Cardiac muscle cell (in vitro differentiated cells and primary cell): Measurements from ENCODE around the gene VDAC2. TPM values are rescaled to one million over a fixed set of nuclear protein-coding genes. Genes with fewer than 3 reads are reported as not detected.
A peak's percentile ranks its signal among the peaks of the same experiment; 100 is the strongest.
"Not testable (repeated sequence)": the region's sequence is repeated elsewhere in the genome, so short reads cannot be mapped to it uniquely, and the experiment has no call there.

Experiments
- DNase-seq, 2 donors: peaks; one replicate each; pipeline versions ENCODE4 v3.0.0 to v3.0.0-alpha.2; 2010 to 2017; ENCODE audit warnings: low read depth in 1 of 2, low spot score in 1 of 2
- H3K27ac ChIP-seq: fragments of 200-600 bp; sonication (generic); 2 replicates; pipeline ENCODE4 v1.5.1; 2016
- H3K27me3 ChIP-seq: fragments of 200-600 bp; sonication (generic); 2 replicates; pipeline ENCODE4 v1.6.0; 2016; ENCODE audit warnings: control low read depth
- H3K36me3 ChIP-seq: fragments of 200-600 bp; sonication (generic); 2 replicates; pipeline ENCODE4 v1.5.1; 2016; ENCODE audit warnings: control low read depth
- H3K4me1 ChIP-seq: fragments of 200-600 bp; sonication (generic); 2 replicates; pipeline ENCODE4 v1.8.1; 2017; ENCODE audit warnings: low read depth, mild to moderate bottlenecking, mixed run types
- H3K4me3 ChIP-seq: fragments of 200-600 bp; sonication (generic); 2 replicates; pipeline ENCODE4 v1.5.1; 2016; ENCODE audit warnings: mild to moderate bottlenecking
- H3K9me3 ChIP-seq: fragments of 200-600 bp; sonication (generic); 2 replicates; pipeline ENCODE4 v1.5.1; 2017; ENCODE audit warnings: low read depth, mild to moderate bottlenecking, control low read depth
- polyA plus RNA-seq: library from polyadenylated mRNA; unstranded; fragments of >200 nt; fragmentation: Nextera tagmentation; extraction: Ambion mirVana; gene quantifications from 2 replicates; pipeline ENCODE4 v1.2.1, GENCODE V29; 2016
- total RNA-seq: library from RNA; depleted of rRNA; stranded (reverse); fragments of >200 nt; gene quantifications from 2 replicates; pipeline ENCODE4 v1.2.3, GENCODE V29; 2016
- TF ChIP-seq, protein P1 (sequence below): IDR thresholded peaks from 2 replicates; pipeline ENCODE4 v1.5.1; 2012; ENCODE audit warnings: low read depth, mild to moderate bottlenecking, low read length

VDAC2 gene
- total and polyA plus RNA-seq, 2 experiments from 2014 or later, result 178 to 376 TPM

DNA sequence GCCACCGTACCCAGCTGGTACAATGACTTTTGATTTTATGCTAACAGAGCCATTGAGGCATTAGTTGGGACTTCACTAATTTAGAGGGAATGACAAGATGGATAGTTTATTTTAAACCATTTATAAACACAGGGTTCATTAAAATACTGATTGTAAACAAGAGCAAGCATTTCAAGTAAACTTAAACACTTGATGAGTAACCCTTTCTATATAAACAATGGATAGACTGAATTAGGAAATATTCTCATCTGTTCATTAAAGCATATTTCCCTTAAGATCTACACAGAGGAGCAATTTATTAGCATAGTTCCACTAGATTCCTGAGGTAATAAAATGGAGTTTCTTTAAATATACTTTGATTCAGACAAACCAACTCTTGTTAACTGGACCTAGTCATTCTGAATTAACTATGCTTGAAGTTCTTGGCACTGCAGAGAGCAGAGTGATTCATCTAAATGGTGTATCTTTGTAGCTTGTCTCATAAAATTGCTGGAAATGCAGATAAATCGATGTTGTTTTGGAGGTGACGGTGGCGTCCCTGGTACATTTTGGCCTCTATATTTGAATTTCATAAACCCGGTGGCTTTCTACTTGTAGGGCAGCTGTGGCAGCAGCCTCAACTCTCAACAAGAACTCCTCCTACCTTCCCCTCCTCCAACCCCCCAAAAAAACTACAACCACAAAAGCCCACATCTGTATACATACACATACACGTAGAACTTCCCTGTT, 15.4 kb upstream of the VDAC2 start:
- Histone ChIP-seq H3K36me3 (no peaks in the 10 kb centered on the region), H3K4me3 (no peak overlapping the region), H3K27me3 (no peaks in the 10 kb centered on the region), H3K9me3 (no peaks in the 10 kb centered on the region), H3K27ac (no peak overlapping the region), H3K4me1 (peaks cover 3% of the 10 kb centered on the region)
- DNase-seq, result peak in 1 of 2 donors; percentile 42
- TF ChIP-seq, protein P1, sequence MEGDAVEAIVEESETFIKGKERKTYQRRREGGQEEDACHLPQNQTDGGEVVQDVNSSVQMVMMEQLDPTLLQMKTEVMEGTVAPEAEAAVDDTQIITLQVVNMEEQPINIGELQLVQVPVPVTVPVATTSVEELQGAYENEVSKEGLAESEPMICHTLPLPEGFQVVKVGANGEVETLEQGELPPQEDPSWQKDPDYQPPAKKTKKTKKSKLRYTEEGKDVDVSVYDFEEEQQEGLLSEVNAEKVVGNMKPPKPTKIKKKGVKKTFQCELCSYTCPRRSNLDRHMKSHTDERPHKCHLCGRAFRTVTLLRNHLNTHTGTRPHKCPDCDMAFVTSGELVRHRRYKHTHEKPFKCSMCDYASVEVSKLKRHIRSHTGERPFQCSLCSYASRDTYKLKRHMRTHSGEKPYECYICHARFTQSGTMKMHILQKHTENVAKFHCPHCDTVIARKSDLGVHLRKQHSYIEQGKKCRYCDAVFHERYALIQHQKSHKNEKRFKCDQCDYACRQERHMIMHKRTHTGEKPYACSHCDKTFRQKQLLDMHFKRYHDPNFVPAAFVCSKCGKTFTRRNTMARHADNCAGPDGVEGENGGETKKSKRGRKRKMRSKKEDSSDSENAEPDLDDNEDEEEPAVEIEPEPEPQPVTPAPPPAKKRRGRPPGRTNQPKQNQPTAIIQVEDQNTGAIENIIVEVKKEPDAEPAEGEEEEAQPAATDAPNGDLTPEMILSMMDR, result no peak

DNA sequence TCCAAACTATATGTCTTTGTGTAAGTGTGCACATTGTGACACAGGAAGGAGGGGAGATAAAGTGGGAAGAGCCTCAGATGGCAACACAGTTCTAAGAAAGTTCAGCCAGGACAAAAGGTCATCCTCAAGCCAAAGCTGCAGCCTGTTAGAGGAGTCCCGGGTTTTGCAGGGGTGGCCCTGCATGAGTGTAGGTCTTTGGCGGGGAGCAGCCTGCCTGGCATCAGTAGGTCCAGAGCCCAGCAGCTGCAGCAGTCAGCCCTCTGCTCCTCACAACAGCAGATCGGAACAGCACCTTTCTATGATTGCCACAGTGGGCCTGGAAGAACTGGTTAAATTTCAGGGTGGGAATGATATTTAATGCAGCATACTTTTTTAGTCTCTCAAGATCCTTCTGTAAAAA, 13.5 kb upstream of the VDAC2 start:
- Histone ChIP-seq H3K36me3 (no peaks in the 10 kb centered on the region), H3K4me1 (peaks cover 1% of the 10 kb centered on the region), H3K4me3 (no peak overlapping the region), H3K27me3 (no peaks in the 10 kb centered on the region), H3K9me3 (no peaks in the 10 kb centered on the region), H3K27ac (no peak overlapping the region)
- DNase-seq, result no peak
- TF ChIP-seq, protein P1, result no peak

DNA sequence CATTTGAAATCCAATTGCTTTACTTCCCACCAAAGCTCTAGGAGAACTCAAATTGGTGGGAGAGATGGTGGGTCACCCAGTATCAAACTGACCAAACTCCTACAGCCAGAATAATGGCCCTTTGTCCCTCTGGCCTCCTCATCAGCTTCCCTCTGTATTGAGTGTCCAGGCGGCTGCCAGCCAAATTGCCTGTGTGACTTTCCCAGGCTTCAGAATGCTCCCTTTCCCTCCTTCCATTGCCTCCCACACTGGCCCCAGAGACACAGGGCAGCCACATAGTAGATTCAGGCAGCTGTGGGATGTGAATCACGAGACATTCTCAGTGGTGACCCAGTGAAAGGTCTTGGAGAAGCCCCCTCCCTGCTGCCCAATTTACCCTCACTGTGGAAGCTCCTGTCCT, 12.7 kb upstream of the VDAC2 start:
- DNase-seq, result no peak

DNA sequence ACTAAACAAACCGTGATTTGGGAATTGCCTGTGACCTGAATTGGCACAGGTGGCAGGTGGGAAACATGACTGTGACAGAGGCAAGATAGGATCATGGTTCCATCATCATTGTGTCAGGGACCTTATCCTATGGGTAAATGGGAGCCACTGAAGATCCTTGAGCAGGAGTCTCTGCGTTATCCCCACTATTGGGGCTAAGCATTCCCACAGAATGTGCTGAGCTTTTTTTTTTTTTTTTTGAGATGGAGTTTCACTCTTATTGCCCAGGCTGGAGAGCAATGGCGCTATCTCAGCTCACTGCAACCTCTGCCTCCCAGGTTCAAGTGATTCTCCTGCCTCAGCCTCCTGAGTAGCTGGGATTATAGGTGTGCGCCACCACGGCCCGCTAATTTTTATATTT, 10.6 kb upstream of the VDAC2 start:
- not testable (repeated sequence) for H3K27ac ChIP-seq, H3K4me1 ChIP-seq, H3K36me3 ChIP-seq, DNase-seq, H3K4me3 ChIP-seq, H3K27me3 ChIP-seq, H3K9me3 ChIP-seq

More for the DNA sequence above, 12.7 kb upstream of the VDAC2 start:
- Histone ChIP-seq H3K4me3 (no peak overlapping the region), H3K27ac (no peak overlapping the region), H3K9me3 (no peaks in the 10 kb centered on the region), H3K4me1 (no peaks in the 10 kb centered on the region), H3K27me3 (no peaks in the 10 kb centered on the region), H3K36me3 (no peaks in the 10 kb centered on the region)
- TF ChIP-seq, protein P1, result no peak

DNA sequence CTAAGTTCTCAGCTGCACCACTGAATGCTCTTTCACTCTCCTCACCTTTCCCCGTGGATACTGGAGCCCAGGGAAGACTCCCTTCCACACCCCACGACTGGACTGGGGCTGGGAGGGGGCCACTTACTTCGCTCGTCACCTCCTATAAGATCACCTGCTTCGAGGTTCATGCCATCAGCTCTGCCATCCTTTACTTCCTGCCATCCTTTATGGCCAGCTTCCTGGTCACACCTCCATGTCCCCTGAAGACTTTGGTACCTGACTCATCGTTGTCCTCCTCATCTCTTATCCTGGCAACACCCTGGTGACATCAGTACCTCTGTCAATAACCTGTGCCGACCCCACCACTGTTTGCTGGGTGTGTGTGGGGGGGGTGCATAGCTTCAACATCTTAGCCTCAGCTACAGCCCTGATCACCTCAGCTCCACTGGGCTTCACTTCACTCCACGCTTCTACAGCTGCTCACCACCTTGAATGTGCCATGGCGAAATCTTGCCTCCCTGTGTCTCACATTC, 8.7 kb upstream of the VDAC2 start:
- no peak overlapping the region for H3K4me3 ChIP-seq
- H3K36me3 ChIP-seq, result no peaks in the 10 kb centered on the region
- no peak for DNase-seq
- H3K4me1 ChIP-seq, result peaks cover under 1% of the 10 kb centered on the region
- H3K27ac ChIP-seq, result no peak overlapping the region
- H3K27me3 ChIP-seq, result no peaks in the 10 kb centered on the region
- no peaks in the 10 kb centered on the region for H3K9me3 ChIP-seq
- TF ChIP-seq, protein P1, result no peak

DNA sequence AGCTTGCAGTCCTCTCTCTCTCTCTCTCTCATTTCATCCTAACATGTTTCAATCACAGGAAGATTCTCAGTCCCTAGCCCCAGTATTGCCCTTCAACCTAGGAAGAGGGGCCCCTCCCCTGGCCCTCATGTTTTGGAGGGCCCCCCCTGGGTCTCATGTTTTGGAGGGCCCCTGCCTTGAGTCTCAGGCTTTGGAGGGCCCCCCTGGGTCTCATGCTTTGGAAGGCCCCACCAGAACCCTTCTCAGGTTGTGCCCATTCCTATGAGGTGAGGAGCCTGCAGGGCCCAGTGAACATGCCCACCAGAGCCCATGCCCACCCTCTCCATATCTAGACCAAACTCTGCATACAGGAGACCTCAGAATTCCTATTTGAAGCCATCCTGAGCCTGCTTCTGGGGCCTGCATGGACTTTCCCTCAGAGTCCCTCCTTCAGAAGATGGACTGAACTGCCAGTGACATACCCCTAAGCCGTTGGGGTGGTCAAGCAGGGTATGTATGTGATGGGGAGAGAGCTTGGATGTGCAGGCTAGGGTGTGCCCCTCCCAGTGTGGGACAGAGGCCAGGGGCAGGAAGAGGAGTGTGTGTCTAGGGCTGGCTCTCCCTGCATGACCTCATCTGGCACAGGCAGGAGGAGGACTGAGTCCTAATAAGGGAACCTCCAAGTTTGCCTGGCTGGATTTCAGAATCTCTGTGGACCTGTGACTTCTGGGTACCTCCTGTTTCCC, 8.1 kb upstream of the VDAC2 start:
- no peak overlapping the region for H3K27ac ChIP-seq
- no peak overlapping the region for H3K4me3 ChIP-seq
- DNase-seq, result peak in 1 of 2 donors; percentile 77
- H3K9me3 ChIP-seq, result no peaks in the 10 kb centered on the region
- no peaks in the 10 kb centered on the region for H3K36me3 ChIP-seq
- no peaks in the 10 kb centered on the region for H3K27me3 ChIP-seq
- H3K4me1 ChIP-seq, result peaks cover 6% of the 10 kb centered on the region
- TF ChIP-seq, protein P1, result no peak

DNA sequence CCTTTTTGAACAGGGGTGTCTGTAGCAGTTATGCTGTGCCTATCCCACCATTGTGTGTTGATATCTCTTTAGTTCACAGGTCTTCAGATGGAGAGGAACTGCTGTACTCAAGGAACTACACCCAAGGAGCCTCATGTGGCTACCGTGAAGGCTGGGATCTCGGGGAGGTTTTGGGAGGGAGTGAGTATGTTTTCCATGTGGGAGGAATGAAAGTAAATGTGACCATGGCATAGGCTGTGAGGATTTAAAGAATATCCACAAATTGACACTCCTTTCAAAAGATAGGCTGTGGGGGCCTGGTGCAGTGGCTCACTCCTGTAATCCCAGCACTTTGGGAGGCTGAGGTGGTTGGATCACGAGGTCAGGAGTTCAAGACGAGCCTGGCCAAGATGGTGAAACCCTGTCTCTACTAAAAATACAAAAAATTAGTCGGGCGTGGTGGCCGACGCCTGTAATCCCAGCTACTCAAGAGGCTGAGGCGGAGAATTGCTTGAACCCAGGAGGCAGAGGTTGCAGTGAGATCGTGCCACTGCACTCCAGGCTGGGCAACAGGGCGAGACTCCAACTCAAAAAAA, 7.5 kb upstream of the VDAC2 start:
- not testable (repeated sequence) for H3K27ac ChIP-seq, H3K27me3 ChIP-seq, H3K36me3 ChIP-seq, H3K4me3 ChIP-seq, DNase-seq, H3K9me3 ChIP-seq
- H3K4me1 ChIP-seq, result peaks cover 12% of the 10 kb centered on the region
